ENCODE measurements around the gene HNRNPF. TPM values are rescaled to one million over a fixed set of nuclear protein-coding genes. Genes with fewer than 3 reads are reported as not detected.

HNRNPF gene
- total and polyA plus RNA-seq, 8 donors: 26.5 to 103 (median 72.1) TPM

GRCh38 chr10:43402880-43403452 is 6.0 kb downstream of the HNRNPF start:
- Histone ChIP-seq H3K36me3 (no peaks in the 10 kb centered on the region), H3K4me3 (no peak overlapping the region), H3K4me1 (peaks cover 6 to 59% (median 26%) of the 10 kb centered on the region in 3 donors), H3K27me3 (no peaks in the 10 kb centered on the region), H3K9me3 (no peaks in the 10 kb centered on the region), H3K27ac (no peak overlapping the region)
- no peak for FAIRE-seq
- peak in 1 of 6 donors; percentile 22 for DNase-seq
- intact Hi-C loops (cut with DNase I): no loop called here
- no peak for ATAC-seq
- WGBS, 2 donors: 86% methylated on average over 7 of the region's 7 CpGs
- TF ChIP-seq, protein P1, sequence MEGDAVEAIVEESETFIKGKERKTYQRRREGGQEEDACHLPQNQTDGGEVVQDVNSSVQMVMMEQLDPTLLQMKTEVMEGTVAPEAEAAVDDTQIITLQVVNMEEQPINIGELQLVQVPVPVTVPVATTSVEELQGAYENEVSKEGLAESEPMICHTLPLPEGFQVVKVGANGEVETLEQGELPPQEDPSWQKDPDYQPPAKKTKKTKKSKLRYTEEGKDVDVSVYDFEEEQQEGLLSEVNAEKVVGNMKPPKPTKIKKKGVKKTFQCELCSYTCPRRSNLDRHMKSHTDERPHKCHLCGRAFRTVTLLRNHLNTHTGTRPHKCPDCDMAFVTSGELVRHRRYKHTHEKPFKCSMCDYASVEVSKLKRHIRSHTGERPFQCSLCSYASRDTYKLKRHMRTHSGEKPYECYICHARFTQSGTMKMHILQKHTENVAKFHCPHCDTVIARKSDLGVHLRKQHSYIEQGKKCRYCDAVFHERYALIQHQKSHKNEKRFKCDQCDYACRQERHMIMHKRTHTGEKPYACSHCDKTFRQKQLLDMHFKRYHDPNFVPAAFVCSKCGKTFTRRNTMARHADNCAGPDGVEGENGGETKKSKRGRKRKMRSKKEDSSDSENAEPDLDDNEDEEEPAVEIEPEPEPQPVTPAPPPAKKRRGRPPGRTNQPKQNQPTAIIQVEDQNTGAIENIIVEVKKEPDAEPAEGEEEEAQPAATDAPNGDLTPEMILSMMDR (IDR thresholded peaks at IDR 0.05): no peak

DNA sequence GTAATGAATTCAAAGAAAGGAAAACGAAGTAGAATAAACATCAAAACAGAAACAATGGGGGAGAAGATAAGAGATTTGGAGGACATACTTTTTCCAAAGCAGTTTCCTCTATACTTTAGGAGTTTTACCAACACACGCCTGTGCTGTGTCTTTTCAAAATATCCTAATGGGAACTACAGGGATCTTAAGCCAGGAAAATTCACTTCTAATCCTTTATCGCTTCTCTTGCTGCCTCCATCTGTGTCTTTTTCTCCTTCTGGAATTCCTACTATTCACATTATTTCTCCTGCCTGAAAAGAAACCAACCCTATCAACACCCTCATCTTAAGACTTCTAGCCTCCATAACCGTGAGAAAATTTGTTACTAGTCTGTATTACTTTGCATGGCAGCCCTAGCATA is 6.8 kb downstream of the HNRNPF start:
- Histone ChIP-seq H3K4me3 (no peak overlapping the region), H3K9me3 (no peaks in the 10 kb centered on the region), H3K27me3 (no peaks in the 10 kb centered on the region), H3K4me1 (peaks cover 10 to 63% (median 27%) of the 10 kb centered on the region in 3 donors), H3K27ac (no peak overlapping the region), H3K36me3 (no peaks in the 10 kb centered on the region)
- ATAC-seq (no peak), FAIRE-seq (no peak), DNase-seq (no peak)
- TF ChIP-seq, protein P1 (IDR thresholded peaks at IDR 0.05): no peak
- 57 to 61% methylated on average over 4 of the region's 4 CpGs for WGBS, 2 donors
- intact Hi-C loops (cut with DNase I): no loop called here

GRCh38 chr10:43401627-43402026 is 7.4 kb downstream of the HNRNPF start:
- Histone ChIP-seq H3K4me1 (peaks cover 10 to 63% (median 27%) of the 10 kb centered on the region in 3 donors), H3K9me3 (no peaks in the 10 kb centered on the region), H3K4me3 (no peak overlapping the region), H3K27me3 (no peaks in the 10 kb centered on the region), H3K36me3 (no peaks in the 10 kb centered on the region), H3K27ac (no peak overlapping the region)
- TF ChIP-seq, protein P1 (IDR thresholded peaks at IDR 0.05): no peak
- intact Hi-C loops (cut with DNase I): no loop called here
- FAIRE-seq (no peak), DNase-seq (peak in 1 of 6 donors; percentile 27), ATAC-seq (no peak)
- WGBS, 2 donors: 65 to 72% methylated on average over 2 of the region's 2 CpGs

GRCh38 chr10:43399320-43400310 is 9.4 kb downstream of the HNRNPF start:
- ATAC-seq: no peak
- intact Hi-C loops (cut with DNase I): no loop called here
- Histone ChIP-seq H3K9me3 (no peaks in the 10 kb centered on the region), H3K27ac (no peak overlapping the region), H3K27me3 (no peaks in the 10 kb centered on the region), H3K4me1 (peaks cover 10 to 48% (median 31%) of the 10 kb centered on the region in 3 donors), H3K4me3 (no peak overlapping the region), H3K36me3 (no peaks in the 10 kb centered on the region)
- FAIRE-seq: no peak
- no peak for DNase-seq
- TF ChIP-seq, protein P1 (IDR thresholded peaks at IDR 0.05): no peak
- WGBS, 2 donors: 92% methylated on average over 5 of the region's 5 CpGs
